Measurements from ENCODE around the gene MYO10.

DNA sequence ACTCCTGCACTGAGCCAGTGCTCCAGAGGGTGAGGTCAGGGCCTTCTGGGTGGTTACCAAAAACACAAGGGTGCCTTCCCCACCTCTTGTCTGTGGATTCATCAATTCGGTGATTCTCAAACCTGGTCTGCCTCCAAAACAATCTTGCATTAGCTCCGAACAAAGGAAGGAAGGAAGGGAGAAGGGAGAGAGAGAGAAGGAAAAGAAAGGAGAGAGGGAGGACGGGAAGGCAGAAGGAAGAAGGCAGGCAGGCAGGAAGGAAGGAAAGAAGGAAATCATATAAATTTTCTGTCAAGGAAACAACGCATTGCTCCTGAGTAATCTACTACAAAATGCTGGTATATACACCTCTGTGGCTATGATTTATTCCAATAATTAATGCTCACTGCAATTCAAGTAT, 39.3 kb downstream of the MYO10 start:
- TF ChIP-seq, protein P1, sequence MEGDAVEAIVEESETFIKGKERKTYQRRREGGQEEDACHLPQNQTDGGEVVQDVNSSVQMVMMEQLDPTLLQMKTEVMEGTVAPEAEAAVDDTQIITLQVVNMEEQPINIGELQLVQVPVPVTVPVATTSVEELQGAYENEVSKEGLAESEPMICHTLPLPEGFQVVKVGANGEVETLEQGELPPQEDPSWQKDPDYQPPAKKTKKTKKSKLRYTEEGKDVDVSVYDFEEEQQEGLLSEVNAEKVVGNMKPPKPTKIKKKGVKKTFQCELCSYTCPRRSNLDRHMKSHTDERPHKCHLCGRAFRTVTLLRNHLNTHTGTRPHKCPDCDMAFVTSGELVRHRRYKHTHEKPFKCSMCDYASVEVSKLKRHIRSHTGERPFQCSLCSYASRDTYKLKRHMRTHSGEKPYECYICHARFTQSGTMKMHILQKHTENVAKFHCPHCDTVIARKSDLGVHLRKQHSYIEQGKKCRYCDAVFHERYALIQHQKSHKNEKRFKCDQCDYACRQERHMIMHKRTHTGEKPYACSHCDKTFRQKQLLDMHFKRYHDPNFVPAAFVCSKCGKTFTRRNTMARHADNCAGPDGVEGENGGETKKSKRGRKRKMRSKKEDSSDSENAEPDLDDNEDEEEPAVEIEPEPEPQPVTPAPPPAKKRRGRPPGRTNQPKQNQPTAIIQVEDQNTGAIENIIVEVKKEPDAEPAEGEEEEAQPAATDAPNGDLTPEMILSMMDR (IDR thresholded peaks at IDR 0.05) = no peak
- TF ChIP-seq POLR2A (IDR thresholded peaks at IDR 0.05) = no peak
